Measurements from ENCODE around the gene LENG1. TPM values are rescaled to one million over a fixed set of nuclear protein-coding genes. Genes with fewer than 3 reads are reported as not detected.

The LENG1 gene
- total RNA-seq, 4 donors from 2014 or later = 3.7 to 52.8 (median 23.8) TPM

- Histone ChIP-seq H3K9me3 (no peaks in the 10 kb centered on the region), H3K36me3 (no peaks in the 10 kb centered on the region)
- TF ChIP-seq CTCF (IDR thresholded peaks at IDR 0.05) = no peak
- no peak for TF ChIP-seq POLR2A (IDR thresholded peaks at IDR 0.05)
Measured at GRCh38 chr19:54123682-54124081, 35.8 kb downstream of the LENG1 start.

GRCh38 chr19:54121259-54121658, 38.3 kb downstream of the LENG1 start:
- intact Hi-C loops (cut with DNase I; ENCODE audit: low total_unique reads) = no loop called here
- Histone ChIP-seq H3K9me3 (no peaks in the 10 kb centered on the region), H3K36me3 (no peaks in the 10 kb centered on the region), H3K27me3 (no peaks in the 10 kb centered on the region), H3K4me1 (peaks cover 0 to 5% of the 10 kb centered on the region in 2 donors), H3K27ac (no peak overlapping the region), H3K4me3 (no peak overlapping the region)
- DNase-seq = no peak
- TF ChIP-seq CTCF (IDR thresholded peaks at IDR 0.05) (no peak), POLR2A (IDR thresholded peaks at IDR 0.05) (no peak)

More at GRCh38 chr19:54123682-54124081, 35.8 kb downstream of the LENG1 start:
- no peak for DNase-seq
- no peaks in the 10 kb centered on the region for H3K4me1 ChIP-seq
- H3K4me3 ChIP-seq = no peak overlapping the region
- H3K27me3 ChIP-seq = no peaks in the 10 kb centered on the region
- intact Hi-C loops (cut with DNase I; ENCODE audit: low total_unique reads) = no loop called here
- H3K27ac ChIP-seq = no peak overlapping the region

GRCh38 chr19:54115109-54116063, 44.1 kb downstream of the LENG1 start, which contains the start of the genes PRPF31 and TFPT:
TSS of gene PRPF31 (plus strand) at chr19:54115754. CDS start at chr19:54118279, 2,525 bp downstream.
TSS of gene TFPT (minus strand) at chr19:54115657. CDS start at chr19:54115269, 388 bp downstream.
- Histone ChIP-seq H3K27me3 (no peaks in the 10 kb centered on the region), H3K36me3 (no peaks in the 10 kb centered on the region), H3K4me3 (peak within 1 kb of the TSS; percentile 69 to 96), H3K27ac (peak within 1 kb of the TSS; percentile 90 to 94), H3K4me1 (peaks cover 6 to 9% of the 10 kb centered on the region in 2 donors), H3K9me3 (no peaks in the 10 kb centered on the region)
- peak in 1 of 2 donors; percentile 59 for TF ChIP-seq POLR2A (IDR thresholded peaks at IDR 0.05)
- no peak for TF ChIP-seq CTCF (IDR thresholded peaks at IDR 0.05)
- intact Hi-C loops (cut with DNase I; ENCODE audit: low total_unique reads) = no loop called here
- DNase-seq = peak; percentile 96 to 99

- H3K27ac ChIP-seq = peak overlapping the region; percentile 90 to 94
- no peak for TF ChIP-seq POLR2A (IDR thresholded peaks at IDR 0.05)
- no peak for TF ChIP-seq CTCF (IDR thresholded peaks at IDR 0.05)
- no peaks in the 10 kb centered on the region for H3K27me3 ChIP-seq
- intact Hi-C loops (cut with DNase I; ENCODE audit: low total_unique reads) = no loop called here
- no peaks in the 10 kb centered on the region for H3K36me3 ChIP-seq
- DNase-seq = no peak
- H3K9me3 ChIP-seq = no peaks in the 10 kb centered on the region
- peaks cover 6 to 9% of the 10 kb centered on the region in 2 donors for H3K4me1 ChIP-seq
- H3K4me3 ChIP-seq = peak overlapping the region; percentile 69 to 96
Measured at GRCh38 chr19:54114340-54115108, 45.0 kb downstream of the LENG1 start.

All from uterus (tissue), 4 donors.